Stimulated activated memory B cell treated with anti-CD40 and anti-IgM and Interleukin-4, amounts not matched to agents 10 μg/mL and 1 μg/mL and 100 μg/mL, for 72 hours (primary cell): ENCODE data around the gene APBA2.

Experiments
- ATAC-seq: fragments of 150-1000 bp; cut with Tn5 transposase; 2 replicates; pipeline ENCODE4 v1.10.0; 2021
- H3K27ac Mint-ChIP-seq: one replicate; pipeline ENCODE4 v1.8.0; 2022; ENCODE audit warnings: mild to moderate bottlenecking, mixed read lengths
- H3K27me3 Mint-ChIP-seq: one replicate; pipeline ENCODE4 v1.8.0; 2022; ENCODE audit warnings: mixed read lengths
- H3K36me3 Mint-ChIP-seq: one replicate; pipeline ENCODE4 v1.8.0; 2022; ENCODE audit warnings: mixed read lengths
- H3K4me1 Mint-ChIP-seq: one replicate; pipeline ENCODE4 v1.8.0; 2022; ENCODE audit warnings: mixed read lengths
- H3K4me3 Mint-ChIP-seq: one replicate; pipeline ENCODE4 v1.8.0; 2022; ENCODE audit warnings: mild to moderate bottlenecking, moderate library complexity, mixed read lengths
- H3K9me3 Mint-ChIP-seq: one replicate; pipeline ENCODE4 v1.8.0; 2022; ENCODE audit warnings: mixed read lengths

APBA2 gene

DNA sequence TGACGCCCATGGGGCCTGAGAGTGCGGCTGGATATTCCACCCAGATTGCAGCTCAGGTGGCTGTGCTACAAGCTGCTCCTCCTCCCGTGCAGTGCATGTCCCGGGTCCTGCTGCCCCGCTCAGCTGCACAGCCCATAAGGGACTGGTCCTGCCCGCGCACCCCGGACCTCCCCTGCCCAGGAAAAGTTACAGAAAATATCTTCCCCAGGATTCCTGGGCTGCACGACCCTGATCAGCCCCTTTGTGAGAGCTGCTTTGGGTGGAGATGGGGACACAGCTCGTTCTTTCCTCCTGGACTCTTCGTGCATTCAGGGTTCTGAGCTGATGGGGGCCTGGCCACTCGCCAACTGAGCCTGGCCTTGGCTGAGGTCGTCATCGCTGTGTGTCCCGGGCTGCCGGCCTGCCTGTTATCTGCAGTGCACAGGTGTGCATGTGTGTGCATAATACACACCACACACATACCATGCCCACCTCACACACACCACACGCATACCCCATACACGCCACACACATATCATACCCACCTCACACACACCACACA lies 28.8 kb downstream of the APBA2 start:
- no peaks in the 10 kb centered on the region for H3K36me3 Mint-ChIP-seq
- no peaks in the 10 kb centered on the region for H3K4me1 Mint-ChIP-seq
- no peak for ATAC-seq
- no peaks in the 10 kb centered on the region for H3K9me3 Mint-ChIP-seq
- no peaks in the 10 kb centered on the region for H3K27me3 Mint-ChIP-seq
- no peak overlapping the region for H3K4me3 Mint-ChIP-seq
- no peak overlapping the region for H3K27ac Mint-ChIP-seq

DNA sequence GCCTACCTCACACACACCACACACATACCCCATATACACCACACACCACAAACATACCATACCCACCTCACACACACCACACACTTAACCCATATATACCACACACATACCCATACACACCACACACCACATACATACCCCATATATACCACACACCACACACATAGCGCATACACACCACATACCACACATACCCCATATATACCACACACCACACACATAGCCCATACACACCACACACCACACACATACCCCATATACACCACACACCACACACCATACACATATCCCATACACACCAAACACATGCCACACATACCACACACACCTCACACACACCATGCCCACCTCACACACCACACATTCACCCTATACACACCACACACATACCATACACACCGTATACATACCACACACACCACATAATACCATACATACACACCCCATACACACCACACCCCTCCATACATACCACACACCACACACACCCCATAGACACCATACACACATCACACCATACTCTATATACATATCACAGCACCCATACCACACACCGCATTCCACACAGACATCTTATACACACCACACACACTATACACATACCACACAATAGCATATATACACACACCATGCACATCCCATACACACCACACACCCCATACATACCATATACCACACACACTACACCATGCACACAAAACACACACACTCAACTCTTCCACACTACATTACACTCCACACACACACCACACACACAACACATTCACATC lies 29.5 kb downstream of the APBA2 start:
- Mint-ChIP-seq H3K27me3 (no peaks in the 10 kb centered on the region), H3K4me3 (no peak overlapping the region), H3K4me1 (no peaks in the 10 kb centered on the region), H3K27ac (no peak overlapping the region), H3K9me3 (no peaks in the 10 kb centered on the region), H3K36me3 (no peaks in the 10 kb centered on the region)
- ATAC-seq = peak; percentile 44

DNA sequence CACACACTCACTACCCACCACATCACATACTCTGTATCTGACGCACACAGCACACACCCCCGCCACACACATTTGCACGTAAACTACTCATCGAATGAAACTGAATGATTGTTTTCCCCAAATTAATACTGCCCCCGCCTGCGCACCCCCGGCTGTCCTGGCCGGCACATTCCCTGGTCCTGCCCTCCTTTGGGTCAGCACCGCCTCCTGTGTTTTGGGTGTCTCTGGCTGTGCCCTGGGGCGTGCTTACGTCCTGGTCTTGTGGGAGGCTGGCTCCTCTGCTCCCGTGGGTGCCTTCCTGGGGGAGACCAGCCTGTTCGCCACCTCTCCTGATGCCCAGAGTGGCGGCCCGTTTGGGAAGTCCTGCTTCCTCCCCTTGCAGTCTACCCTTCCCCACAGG lies 30.2 kb downstream of the APBA2 start:
- H3K4me3 Mint-ChIP-seq = no peak overlapping the region
- no peaks in the 10 kb centered on the region for H3K27me3 Mint-ChIP-seq
- no peak for ATAC-seq
- no peaks in the 10 kb centered on the region for H3K4me1 Mint-ChIP-seq
- no peaks in the 10 kb centered on the region for H3K36me3 Mint-ChIP-seq
- no peaks in the 10 kb centered on the region for H3K9me3 Mint-ChIP-seq
- H3K27ac Mint-ChIP-seq = no peak overlapping the region

DNA sequence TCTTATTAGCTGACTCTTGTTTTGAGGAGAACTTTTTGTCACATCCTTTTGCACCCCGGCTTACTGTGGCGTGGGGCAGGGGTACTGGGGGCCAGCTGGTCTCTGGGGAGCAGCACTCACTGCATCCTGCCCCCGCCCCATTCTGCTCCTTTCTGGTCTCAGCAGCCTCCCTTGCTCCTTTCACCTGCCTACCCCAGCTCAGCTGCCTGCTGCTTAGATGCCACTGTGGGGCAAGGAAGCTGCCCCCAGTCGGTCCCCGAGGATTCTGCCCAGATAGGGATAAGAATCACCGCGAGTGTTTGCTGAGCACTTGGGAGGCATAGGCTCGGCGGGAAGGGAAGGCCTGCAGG lies 32.0 kb downstream of the APBA2 start:
- H3K9me3 Mint-ChIP-seq = no peaks in the 10 kb centered on the region
- no peak overlapping the region for H3K4me3 Mint-ChIP-seq
- H3K27me3 Mint-ChIP-seq = no peaks in the 10 kb centered on the region
- H3K36me3 Mint-ChIP-seq = no peaks in the 10 kb centered on the region
- ATAC-seq = no peak
- no peaks in the 10 kb centered on the region for H3K4me1 Mint-ChIP-seq
- no peak overlapping the region for H3K27ac Mint-ChIP-seq

DNA sequence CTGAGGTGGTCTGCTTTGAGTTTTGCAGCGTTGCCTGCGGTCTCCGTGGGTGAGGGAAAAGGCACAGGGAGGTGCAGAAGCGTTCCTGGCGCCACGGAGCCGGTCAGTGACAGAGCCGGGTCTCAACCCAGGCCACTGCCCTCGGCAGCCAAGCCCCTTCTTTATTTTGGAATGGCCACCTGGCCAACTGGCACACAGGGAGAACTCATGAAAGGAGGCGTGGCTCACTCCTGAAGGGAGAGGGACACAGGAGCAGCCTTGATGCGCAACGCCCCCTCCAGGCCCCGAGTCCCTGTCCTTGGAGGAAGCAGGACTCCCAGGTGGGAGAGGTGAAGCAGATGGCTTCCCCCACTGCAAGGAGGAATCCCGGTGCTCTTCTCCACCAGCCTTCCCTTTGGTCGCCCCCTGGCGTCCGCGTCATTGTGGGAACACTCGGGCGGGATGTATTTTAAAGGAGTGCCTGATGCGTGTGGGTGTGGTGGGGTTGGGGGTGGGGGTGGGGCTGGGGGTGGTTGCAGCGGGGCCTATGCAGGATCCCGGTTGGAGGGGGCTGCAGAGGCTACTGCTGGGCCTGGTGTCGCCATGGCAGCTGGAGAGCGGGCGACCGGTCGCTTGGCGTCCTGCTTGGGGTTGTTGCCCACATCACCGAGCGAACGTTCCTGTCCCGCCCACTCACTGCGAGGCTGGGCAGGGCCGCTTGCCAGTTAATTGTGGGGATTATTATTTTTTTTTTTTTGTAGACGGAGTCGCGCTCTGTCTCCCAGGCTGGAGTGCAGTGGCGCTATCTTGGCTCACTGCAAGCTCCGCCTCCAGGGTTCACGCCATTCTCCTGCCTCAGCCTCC lies 32.6 kb downstream of the APBA2 start:
- no peaks in the 10 kb centered on the region for H3K9me3 Mint-ChIP-seq
- H3K36me3 Mint-ChIP-seq = no peaks in the 10 kb centered on the region
- no peak overlapping the region for H3K27ac Mint-ChIP-seq
- no peak for ATAC-seq
- H3K4me3 Mint-ChIP-seq = no peak overlapping the region
- H3K27me3 Mint-ChIP-seq = no peaks in the 10 kb centered on the region
- H3K4me1 Mint-ChIP-seq = no peaks in the 10 kb centered on the region

DNA sequence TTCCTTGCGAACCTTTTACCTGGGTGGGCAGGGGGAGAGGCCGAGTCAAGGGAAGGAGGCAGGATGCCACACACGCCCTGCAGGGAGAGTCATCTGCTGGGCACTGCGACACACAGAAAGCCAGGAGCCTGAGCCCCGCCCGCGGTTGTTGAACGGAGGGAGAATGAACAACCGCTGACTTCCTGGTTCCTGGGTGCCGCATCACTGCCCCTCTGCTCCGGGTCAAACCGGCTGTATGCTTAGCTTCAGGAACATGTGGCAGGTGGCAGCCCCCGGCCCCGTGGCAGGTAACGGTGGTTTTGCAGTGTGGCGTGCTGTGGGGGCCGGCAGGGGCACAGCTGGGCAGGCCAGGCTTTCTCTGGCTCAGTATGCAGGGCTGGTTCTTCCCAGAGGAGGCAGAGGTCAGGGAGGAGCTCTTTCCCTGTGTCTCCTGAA lies 33.4 kb downstream of the APBA2 start:
- no peak overlapping the region for H3K27ac Mint-ChIP-seq
- H3K4me1 Mint-ChIP-seq = no peaks in the 10 kb centered on the region
- H3K36me3 Mint-ChIP-seq = no peaks in the 10 kb centered on the region
- H3K4me3 Mint-ChIP-seq = no peak overlapping the region
- no peaks in the 10 kb centered on the region for H3K9me3 Mint-ChIP-seq
- ATAC-seq = no peak
- H3K27me3 Mint-ChIP-seq = no peaks in the 10 kb centered on the region

DNA sequence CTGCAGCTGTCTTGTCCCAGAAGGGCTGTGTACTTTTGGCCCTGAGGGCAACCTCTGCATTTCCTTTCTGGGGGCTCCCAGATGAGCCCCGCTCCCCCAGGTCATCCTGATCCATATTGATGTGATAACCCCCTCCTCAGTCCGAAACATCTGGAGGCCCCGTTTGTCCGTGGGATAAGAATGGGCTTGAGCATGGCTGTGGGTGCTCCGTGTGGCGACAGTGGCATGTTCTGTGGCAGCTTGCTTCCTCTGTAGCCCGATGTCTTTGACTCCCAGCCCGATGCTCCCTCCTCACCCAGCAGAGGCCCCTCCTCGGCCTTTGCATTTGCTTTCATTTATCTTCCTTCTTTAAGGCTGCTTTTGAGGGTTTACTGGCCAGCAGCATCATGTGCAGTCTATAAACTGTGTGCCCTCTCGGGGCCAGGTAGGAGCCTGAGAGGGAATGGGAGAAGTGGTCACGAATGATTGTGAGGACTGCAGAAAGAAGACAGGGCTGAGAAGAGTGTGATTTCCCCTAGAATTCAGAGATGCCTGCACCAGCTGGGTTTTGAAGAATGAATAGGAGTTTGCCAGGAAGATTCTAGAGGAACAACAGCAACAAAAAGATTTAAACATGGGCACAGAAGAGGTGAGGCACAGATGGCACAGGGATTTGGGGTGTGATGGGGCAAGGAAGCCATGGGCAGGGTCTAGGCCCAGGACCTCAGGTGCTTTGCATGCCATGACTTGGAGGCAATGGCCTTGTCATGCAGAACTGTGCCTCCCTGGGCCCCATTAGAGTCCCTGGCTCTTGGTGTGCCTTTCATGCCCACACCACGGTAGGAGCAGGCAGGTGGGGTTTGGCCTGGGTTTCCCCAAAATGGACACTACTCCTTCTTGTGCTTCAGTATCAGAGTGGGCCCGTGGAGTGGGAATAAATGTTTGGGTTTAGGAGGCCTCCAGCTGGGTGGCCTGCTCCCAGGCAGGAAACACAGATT lies 34.2 kb downstream of the APBA2 start:
- Mint-ChIP-seq H3K36me3 (no peaks in the 10 kb centered on the region), H3K4me3 (no peak overlapping the region), H3K27ac (no peak overlapping the region), H3K4me1 (no peaks in the 10 kb centered on the region), H3K9me3 (no peaks in the 10 kb centered on the region), H3K27me3 (no peaks in the 10 kb centered on the region)
- no peak for ATAC-seq

DNA sequence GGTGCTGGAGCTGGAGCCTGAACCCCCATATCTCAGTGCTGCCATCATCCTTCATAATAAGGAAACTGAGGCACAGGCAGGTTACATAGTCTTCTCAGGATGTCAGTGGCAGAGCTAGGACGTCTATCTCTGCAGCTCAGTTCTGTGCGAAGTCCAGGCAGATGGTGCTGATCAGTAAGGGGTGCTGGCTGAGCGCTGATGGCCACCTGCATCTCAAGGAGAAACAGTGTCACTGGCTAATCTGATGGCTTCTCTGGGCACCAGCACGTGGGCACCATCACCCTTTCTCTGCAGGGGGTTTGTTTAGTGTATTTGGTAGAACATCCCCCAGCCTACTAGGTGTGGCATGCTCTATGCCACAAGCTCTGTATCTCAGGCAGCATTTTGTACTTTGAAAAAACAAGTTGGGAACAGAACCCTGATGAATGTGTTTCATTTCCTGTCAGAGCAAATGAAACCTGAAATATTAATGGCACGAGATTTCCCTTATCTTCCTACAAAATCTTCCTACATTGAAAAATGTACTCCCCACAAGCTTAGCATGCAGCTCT lies 35.1 kb downstream of the APBA2 start:
- no peaks in the 10 kb centered on the region for H3K4me1 Mint-ChIP-seq
- ATAC-seq = no peak
- H3K27me3 Mint-ChIP-seq = no peaks in the 10 kb centered on the region
- no peak overlapping the region for H3K27ac Mint-ChIP-seq
- H3K36me3 Mint-ChIP-seq = no peaks in the 10 kb centered on the region
- H3K9me3 Mint-ChIP-seq = no peaks in the 10 kb centered on the region
- no peak overlapping the region for H3K4me3 Mint-ChIP-seq

DNA sequence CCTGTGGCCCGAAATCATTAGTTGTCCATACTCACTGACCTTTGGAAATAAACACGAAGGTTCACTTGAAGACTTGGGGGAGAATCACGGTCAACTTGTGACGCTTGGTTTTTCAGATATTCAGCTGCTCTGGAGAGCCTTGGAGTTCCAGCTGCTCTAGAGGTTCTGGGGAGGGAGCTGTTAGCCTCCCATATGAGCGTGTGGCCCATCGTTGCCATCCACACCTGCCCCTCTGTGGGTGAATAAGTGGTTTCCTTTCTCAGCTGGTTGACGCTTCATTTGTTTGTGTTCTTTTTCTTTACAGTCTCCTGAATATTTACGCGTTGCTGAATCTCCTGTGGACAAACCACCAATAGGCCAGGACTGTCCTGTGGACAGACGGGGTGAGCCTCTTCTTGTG lies 35.6 kb downstream of the APBA2 start:
- ATAC-seq = no peak
- H3K4me3 Mint-ChIP-seq = no peak overlapping the region
- H3K36me3 Mint-ChIP-seq = no peaks in the 10 kb centered on the region

DNA sequence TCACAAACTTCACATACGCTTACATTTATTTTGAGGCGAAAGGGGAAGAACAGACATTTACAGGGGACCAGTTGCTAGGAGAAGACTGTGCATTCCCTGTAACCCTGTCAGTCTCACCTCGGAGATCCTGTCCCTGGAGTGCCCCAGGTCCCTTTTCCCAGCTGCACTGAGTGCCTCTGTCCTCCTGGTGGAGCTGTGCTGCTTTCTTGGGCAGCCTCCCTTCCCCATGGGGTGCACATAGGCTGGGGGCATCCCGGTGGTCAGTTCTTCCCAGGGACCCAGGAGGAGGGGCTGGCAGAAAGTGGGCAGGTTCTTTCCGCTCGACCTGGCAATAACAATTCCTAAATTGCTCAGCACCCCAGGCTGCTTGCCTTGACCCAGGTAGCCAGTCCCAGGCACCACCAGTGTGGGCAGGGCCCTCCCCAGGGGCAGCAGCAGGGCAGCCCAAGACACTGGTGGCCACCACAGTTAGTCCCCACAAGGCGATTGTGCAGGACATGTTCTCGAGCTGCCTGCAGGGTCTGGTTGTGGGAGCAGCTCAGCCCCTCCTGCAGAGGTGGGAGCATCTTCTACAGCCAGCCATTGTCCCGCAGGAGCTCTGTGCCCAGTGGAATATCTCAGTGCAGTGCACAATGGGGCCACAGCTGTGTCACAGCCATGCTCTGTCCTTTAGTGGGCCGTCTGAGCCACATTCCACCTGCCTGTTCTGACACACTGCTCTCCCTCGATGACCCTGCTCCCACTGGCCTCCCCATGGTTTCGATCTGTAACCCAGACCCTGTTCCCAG lies 36.3 kb downstream of the APBA2 start:
- Mint-ChIP-seq H3K27ac (no peak overlapping the region), H3K4me1 (no peaks in the 10 kb centered on the region), H3K9me3 (no peaks in the 10 kb centered on the region), H3K4me3 (no peak overlapping the region), H3K36me3 (no peaks in the 10 kb centered on the region), H3K27me3 (no peaks in the 10 kb centered on the region)
- ATAC-seq = peak; percentile 41

More for the DNA sequence above, 35.6 kb downstream of the APBA2 start:
- H3K9me3 Mint-ChIP-seq = no peaks in the 10 kb centered on the region
- H3K27me3 Mint-ChIP-seq = no peaks in the 10 kb centered on the region
- H3K27ac Mint-ChIP-seq = no peak overlapping the region
- H3K4me1 Mint-ChIP-seq = no peaks in the 10 kb centered on the region

DNA sequence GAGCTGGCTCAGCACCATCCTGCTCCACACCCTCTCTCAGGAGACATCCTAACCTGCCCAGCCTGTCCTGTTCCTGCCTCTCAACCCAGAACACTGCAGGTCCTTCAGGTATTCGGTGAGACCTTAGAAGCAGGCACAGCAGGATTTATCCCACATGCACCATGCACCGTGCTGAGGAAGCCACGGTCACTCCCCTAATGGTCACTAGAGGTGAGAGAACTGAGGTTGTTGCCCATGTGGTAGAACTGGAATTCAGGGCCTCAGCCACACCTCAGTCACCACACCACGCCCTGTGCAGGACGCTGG lies 36.9 kb downstream of the APBA2 start:
- Mint-ChIP-seq H3K4me3 (no peak overlapping the region), H3K27me3 (no peaks in the 10 kb centered on the region), H3K9me3 (no peaks in the 10 kb centered on the region), H3K27ac (no peak overlapping the region), H3K4me1 (no peaks in the 10 kb centered on the region), H3K36me3 (no peaks in the 10 kb centered on the region)
- ATAC-seq = peak; percentile 11

DNA sequence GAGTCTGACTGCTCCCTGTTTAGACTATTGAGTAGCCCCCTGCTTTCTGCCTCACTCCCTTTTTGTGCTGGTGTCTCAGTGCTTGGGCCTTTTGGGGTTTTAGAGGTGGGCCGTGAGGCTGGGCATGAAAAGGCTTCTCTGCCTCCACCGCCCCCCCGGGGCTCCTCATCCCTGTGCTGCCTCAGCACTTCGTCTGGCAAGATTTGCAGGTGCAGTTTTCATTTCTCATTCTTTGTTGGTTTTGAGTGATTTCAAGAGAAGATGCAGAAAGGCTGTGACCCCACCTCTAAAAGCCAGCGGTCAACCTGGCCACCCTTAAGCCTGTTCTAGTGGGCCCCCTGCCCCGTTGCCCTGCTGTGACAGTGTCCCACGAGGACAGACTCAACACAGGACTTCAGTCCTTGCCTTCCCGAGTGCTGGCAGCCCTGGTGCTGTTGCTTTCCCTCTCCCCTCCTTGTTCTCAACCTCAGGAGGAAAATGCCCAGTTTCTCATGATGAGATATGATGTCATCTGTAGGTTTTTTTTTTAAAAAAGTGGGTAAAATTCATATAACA lies 38.0 kb downstream of the APBA2 start:
- H3K4me3 Mint-ChIP-seq = no peak overlapping the region
- H3K27ac Mint-ChIP-seq = no peak overlapping the region
- no peaks in the 10 kb centered on the region for H3K4me1 Mint-ChIP-seq

DNA sequence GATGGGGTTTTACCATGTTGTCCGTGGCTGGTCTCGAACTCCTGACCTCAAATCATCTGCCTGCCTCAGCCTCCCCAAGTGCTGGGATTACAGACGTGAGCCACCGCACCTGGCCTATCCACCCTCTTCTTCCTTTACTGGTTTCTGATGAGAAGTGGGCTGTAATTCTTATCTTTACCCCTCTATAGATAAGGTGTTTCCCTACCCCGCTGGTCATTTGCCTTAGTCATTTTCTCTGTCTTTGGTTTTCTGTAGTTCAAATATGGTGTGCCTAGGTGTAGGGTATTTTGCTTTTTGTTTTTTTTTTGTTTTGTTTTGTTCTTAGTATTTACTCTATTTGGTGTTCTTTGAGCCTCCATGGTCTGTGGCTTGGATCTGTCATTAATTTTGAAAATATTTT lies 41.3 kb downstream of the APBA2 start:
- H3K27ac Mint-ChIP-seq = no peak overlapping the region
- H3K9me3 Mint-ChIP-seq = no peaks in the 10 kb centered on the region
- H3K4me1 Mint-ChIP-seq = no peaks in the 10 kb centered on the region
- peaks cover 33% of the 10 kb centered on the region for H3K27me3 Mint-ChIP-seq
- no peak for ATAC-seq
- H3K36me3 Mint-ChIP-seq = no peaks in the 10 kb centered on the region
- H3K4me3 Mint-ChIP-seq = no peak overlapping the region

More for the DNA sequence above, 38.0 kb downstream of the APBA2 start:
- Mint-ChIP-seq H3K9me3 (no peaks in the 10 kb centered on the region), H3K27me3 (peaks cover 9% of the 10 kb centered on the region), H3K36me3 (no peaks in the 10 kb centered on the region)
- no peak for ATAC-seq

DNA sequence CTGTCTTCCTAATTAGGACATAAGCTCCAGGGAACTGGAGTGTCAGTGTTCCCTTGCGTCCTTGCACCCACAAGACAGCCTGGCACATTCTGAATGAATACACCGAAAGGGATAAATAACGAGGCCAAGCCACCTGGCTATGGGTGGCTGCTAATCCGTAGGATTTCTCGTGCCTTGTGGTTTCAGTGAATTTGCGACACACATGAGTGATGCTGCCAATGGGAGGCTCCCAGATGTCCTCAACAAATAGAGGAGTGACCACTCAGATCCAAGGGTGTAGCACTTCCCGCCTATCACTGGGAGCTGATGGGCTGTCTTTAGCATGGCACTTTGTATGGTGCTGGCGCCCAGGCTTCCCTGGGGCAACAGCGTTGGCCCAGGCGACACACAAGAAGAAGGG lies 43.4 kb downstream of the APBA2 start:
- H3K27me3 Mint-ChIP-seq = peaks cover 38% of the 10 kb centered on the region
- H3K4me1 Mint-ChIP-seq = no peaks in the 10 kb centered on the region
- H3K36me3 Mint-ChIP-seq = no peaks in the 10 kb centered on the region
- no peak overlapping the region for H3K4me3 Mint-ChIP-seq
- no peak overlapping the region for H3K27ac Mint-ChIP-seq
- no peaks in the 10 kb centered on the region for H3K9me3 Mint-ChIP-seq
- ATAC-seq = no peak
